Measurements from ENCODE around the gene LRRTM2.

Gene LRRTM2

GRCh38 chr5:138900281-138900965, 25.3 kb upstream of the LRRTM2 start:
- ATAC-seq (ENCODE audit: insufficient read depth, low read depth) (peak; percentile 90), DNase-seq (peak; percentile 57)
- H3K79me2 ChIP-seq (ENCODE audit: insufficient read depth, low read length): no peaks in the 10 kb centered on the region
- H3K4me1 ChIP-seq (ENCODE audit: insufficient read depth, low read length): peaks cover 22% of the 10 kb centered on the region
- H3K27me3 ChIP-seq (ENCODE audit: insufficient read depth, low read length, poor library complexity): no peaks in the 10 kb centered on the region
- TF ChIP-seq CTCF (IDR thresholded peaks at IDR 0.05; ENCODE audit: borderline replicate concordance, extremely low read depth, low read length, poor library complexity, severe bottlenecking): no peak
- no peak for TF ChIP-seq EZH2 (IDR thresholded peaks at IDR 0.05; ENCODE audit: borderline replicate concordance, low read depth, low read length, severe bottlenecking)
- H3K9me3 ChIP-seq (ENCODE audit: insufficient read depth, low read length, severe bottlenecking): no peaks in the 10 kb centered on the region
- H4K20me1 ChIP-seq (ENCODE audit: insufficient read depth, low read length): no peaks in the 10 kb centered on the region
- H3K9ac ChIP-seq (ENCODE audit: low read depth, low read length): no peak overlapping the region
- H3K4me2 ChIP-seq (ENCODE audit: insufficient read depth, low read length): peak overlapping the region; percentile 43; the same call in 1 of the 2 replicates
- no peak overlapping the region for H3K27ac ChIP-seq (ENCODE audit: low read length)
- H3K36me3 ChIP-seq (ENCODE audit: insufficient read depth, low read length): no peaks in the 10 kb centered on the region
- H3K4me3 ChIP-seq (ENCODE audit: low read depth in 1 of 2, low read length in 2 of 2): no peak overlapping the region
- H2AFZ ChIP-seq (ENCODE audit: low read depth, low read length): no peak overlapping the region

- DNase-seq: no peak
- no peaks in the 10 kb centered on the region for H4K20me1 ChIP-seq (ENCODE audit: insufficient read depth, low read length)
- no peak overlapping the region for H3K4me3 ChIP-seq (ENCODE audit: low read depth in 1 of 2, low read length in 2 of 2)
- H3K4me1 ChIP-seq (ENCODE audit: insufficient read depth, low read length): peaks cover 22% of the 10 kb centered on the region
- no peaks in the 10 kb centered on the region for H3K36me3 ChIP-seq (ENCODE audit: insufficient read depth, low read length)
- H3K79me2 ChIP-seq (ENCODE audit: insufficient read depth, low read length): no peaks in the 10 kb centered on the region
- no peak overlapping the region for H3K4me2 ChIP-seq (ENCODE audit: insufficient read depth, low read length)
- no peak overlapping the region for H2AFZ ChIP-seq (ENCODE audit: low read depth, low read length)
- ATAC-seq (ENCODE audit: insufficient read depth, low read depth): no peak
- H3K27me3 ChIP-seq (ENCODE audit: insufficient read depth, low read length, poor library complexity): no peaks in the 10 kb centered on the region
- H3K27ac ChIP-seq (ENCODE audit: low read length): no peak overlapping the region
- H3K9me3 ChIP-seq (ENCODE audit: insufficient read depth, low read length, severe bottlenecking): no peaks in the 10 kb centered on the region
- H3K9ac ChIP-seq (ENCODE audit: low read depth, low read length): no peak overlapping the region
- TF ChIP-seq EZH2 (IDR thresholded peaks at IDR 0.05; ENCODE audit: borderline replicate concordance, low read depth, low read length, severe bottlenecking): no peak
- no peak for TF ChIP-seq CTCF (IDR thresholded peaks at IDR 0.05; ENCODE audit: borderline replicate concordance, extremely low read depth, low read length, poor library complexity, severe bottlenecking)
Measured at GRCh38 chr5:138898742-138899141, 23.6 kb upstream of the LRRTM2 start.

- Histone ChIP-seq H3K27me3 (ENCODE audit: insufficient read depth, low read length, poor library complexity) (no peaks in the 10 kb centered on the region), H3K4me3 (ENCODE audit: low read depth in 1 of 2, low read length in 2 of 2) (no peak overlapping the region), H3K9ac (ENCODE audit: low read depth, low read length) (no peak overlapping the region), H3K4me1 (ENCODE audit: insufficient read depth, low read length) (peaks cover 22% of the 10 kb centered on the region), H3K9me3 (ENCODE audit: insufficient read depth, low read length, severe bottlenecking) (no peaks in the 10 kb centered on the region), H3K27ac (ENCODE audit: low read length) (no peak overlapping the region), H3K4me2 (ENCODE audit: insufficient read depth, low read length) (no peak overlapping the region), H4K20me1 (ENCODE audit: insufficient read depth, low read length) (no peaks in the 10 kb centered on the region), H3K36me3 (ENCODE audit: insufficient read depth, low read length) (no peaks in the 10 kb centered on the region), H3K79me2 (ENCODE audit: insufficient read depth, low read length) (no peaks in the 10 kb centered on the region), H2AFZ (ENCODE audit: low read depth, low read length) (no peak overlapping the region)
- DNase-seq (no peak), ATAC-seq (ENCODE audit: insufficient read depth, low read depth) (no peak)
- no peak for TF ChIP-seq EZH2 (IDR thresholded peaks at IDR 0.05; ENCODE audit: borderline replicate concordance, low read depth, low read length, severe bottlenecking)
- TF ChIP-seq CTCF (IDR thresholded peaks at IDR 0.05; ENCODE audit: borderline replicate concordance, extremely low read depth, low read length, poor library complexity, severe bottlenecking): no peak
Measured at GRCh38 chr5:138898299-138898698, 23.2 kb upstream of the LRRTM2 start.
